ENCODE results near the gene ZBTB34.

The ZBTB34 gene

DNA sequence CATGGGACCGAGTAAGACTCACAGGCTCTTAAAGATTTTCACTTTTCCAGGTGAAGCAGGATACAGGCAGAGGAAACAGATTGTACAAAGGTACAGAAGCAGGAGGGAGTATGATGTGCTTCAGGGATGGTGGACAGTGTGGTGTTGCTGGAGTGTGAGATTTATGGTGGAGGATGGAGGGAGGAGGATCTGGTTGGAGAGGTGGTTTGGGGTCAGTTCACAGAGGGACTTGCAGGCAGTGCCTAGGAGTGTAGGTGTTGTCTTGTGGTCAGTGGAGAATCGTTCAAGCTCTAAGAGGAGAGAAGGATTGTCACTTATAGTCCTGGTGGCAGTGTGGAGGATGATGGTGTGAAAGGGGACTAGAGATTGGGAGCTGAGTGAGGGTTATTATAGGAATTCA, 65.9 kb downstream of the ZBTB34 start:
- DNase-seq (ENCODE audit: low spot score): no peak

DNA sequence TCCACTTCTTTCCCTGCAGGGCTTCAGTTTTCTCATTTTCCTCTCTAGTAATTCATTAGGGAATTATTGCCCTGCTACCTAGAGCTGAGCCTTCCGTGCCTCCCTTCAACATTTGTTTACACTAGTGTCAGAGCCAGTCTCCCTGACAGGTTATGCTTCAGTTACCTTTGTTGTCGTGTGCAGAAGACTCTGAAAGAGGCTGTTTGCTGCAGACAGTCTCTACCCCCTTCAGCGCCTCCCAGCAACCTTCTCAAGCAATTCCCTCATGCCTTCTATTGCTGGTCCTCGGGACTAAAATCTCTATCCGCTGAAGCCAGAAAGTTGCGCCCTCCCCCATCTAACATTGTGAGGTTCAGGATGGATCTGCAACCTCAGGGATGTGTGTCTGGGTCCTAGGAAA, 67.0 kb downstream of the ZBTB34 start:
- no peak for DNase-seq (ENCODE audit: low spot score)

- no peak for DNase-seq (ENCODE audit: low spot score)
Measured at GRCh38 chr9:126932871-126933321, 72.5 kb downstream of the ZBTB34 start.

DNA sequence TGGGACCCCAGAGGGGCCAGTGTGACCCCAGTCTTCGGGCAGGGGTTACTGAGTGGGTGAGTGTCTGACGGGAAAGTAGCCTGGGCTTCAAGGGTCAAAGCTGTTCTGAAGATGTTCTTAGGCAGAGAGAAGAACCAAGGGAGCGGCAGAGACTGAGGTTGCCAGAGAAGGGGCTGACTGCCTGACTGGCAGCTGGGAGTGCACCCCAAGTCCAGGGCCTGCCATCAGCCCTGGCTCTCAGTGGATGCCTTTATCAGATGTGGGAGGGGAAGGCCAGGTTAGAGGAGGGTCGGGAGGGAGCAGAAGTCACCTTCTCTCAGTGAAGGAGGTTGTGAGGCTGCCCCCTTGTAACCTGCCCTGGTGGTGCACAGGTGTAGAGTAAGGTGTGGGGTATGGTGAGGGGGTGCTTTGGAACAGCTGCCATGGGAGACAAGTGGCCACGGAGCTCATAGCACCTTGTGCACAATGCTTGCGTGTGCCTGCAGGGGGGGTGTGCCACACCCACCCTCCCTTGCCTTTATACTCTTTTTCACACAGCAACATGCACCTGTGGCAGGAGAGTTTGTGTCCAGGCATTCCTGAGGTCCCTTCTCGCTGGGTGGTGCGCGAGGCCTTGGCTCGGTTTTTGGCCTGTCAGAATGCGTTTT, 73.0 kb downstream of the ZBTB34 start:
- no peak for DNase-seq (ENCODE audit: low spot score)

DNA sequence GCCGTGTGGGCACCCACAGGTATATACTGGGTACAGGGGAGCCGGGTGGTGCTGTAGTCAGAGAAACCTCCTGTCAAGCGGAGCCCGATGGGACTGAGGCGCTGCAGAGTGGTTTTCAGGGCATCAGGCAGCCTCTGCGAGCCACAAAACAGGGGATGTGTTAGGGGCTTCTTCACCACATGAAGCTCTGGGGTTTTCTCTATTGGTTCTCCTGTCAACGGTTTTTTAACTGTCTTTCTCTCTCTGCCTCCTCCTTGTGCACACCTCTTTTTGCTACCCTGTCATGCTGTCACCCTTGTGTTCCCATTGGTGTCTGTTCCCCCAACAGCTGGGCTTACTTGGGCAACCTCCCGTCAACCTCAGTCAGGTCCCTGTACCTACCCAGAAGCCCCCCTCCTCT, 74.0 kb downstream of the ZBTB34 start:
- DNase-seq (ENCODE audit: low spot score): no peak
